Activated T-cell treated with anti-CD3 and anti-CD28 coated beads for 4 hours (primary cell): Measurements from ENCODE around the gene PPM1A.

ENCODE experiments used
- DNase-seq: peaks from one replicate; pipeline ENCODE4 v3.0.0-alpha.2; 2020

The PPM1A gene

DNA sequence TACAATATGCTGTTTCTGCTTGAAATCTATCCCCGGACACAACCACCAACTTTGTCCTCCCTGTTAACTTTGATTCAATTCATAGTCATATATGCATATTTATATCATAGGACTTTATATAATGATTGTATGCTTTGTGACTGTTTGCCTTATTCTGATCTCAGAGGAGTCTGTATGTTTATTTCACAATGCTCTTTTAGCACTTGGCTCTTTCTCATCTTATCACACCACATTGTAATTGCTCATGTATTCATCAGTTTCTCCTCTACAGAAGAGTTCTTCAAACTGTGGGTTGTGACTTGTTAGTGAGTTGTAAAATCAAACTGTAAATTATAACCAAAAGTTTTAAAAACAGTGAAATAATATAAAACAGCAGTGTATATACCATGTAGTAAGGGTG, 21.7 kb upstream of the PPM1A start:
- no peak for DNase-seq

DNA sequence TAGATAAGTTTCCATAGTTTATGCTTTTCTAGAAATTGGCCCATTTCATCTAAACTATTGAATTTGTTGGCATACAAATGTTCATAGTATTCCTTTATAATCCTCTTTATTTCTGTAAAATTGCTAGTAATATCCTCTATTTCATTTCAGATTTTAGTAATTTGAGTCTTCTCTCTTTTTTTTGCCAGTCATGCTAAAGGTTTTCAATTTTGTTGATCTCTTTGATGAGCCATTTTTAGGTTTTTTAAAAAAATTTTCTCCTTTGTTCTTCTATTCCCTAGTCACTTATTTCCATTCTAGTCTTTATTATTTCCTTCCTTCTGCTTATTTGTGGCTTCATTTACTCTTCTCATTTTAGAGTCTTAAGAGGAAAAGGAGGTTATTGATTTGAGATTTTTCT, 19.4 kb upstream of the PPM1A start:
- no peak for DNase-seq

DNA sequence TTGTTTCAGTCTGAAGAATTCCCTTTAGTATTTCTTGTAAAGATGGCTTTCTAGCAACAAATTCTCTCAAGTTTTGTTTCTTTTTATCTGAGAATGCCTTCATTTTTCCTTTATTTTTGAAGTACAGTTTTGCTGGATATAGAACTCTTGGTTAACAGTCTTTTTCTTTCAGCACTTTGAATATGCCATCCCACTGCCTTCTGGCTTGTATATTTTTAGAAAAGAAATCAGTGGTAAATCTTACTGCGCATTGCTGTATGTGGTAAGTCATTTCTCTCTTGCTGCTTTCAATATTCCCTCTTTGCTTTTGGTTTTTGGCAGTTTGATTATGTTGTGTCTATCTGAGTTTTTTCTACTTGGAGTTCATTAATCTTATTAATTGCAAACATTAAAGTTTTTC, 16.8 kb upstream of the PPM1A start:
- no peak for DNase-seq

DNA sequence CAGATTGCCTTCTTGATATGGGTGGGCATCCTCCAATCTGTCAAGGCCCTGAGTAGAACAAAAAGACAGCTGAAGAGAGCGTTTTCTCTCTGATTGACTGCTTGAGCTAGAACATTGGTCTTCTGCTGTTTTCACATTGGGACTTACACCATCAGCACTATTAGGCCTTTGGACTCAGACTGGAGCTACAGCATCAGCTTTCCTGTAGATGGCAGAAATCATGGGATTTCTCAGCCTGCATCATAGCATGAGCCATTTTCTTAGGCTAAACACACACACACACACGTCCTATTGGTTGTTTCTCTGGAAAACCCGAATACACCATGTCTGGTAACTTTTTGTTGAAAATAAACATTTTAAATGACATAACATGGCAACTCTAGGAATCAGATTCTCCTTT, 15.8 kb upstream of the PPM1A start:
- DNase-seq: no peak

GRCh38 chr14:60233891-60234290, 15.1 kb upstream of the PPM1A start:
- no peak for DNase-seq

GRCh38 chr14:60235440-60235839, 13.6 kb upstream of the PPM1A start:
- DNase-seq: no peak

- DNase-seq: no peak
Measured at GRCh38 chr14:60238955-60239354, 10.1 kb upstream of the PPM1A start.

- DNase-seq: no peak
Measured at GRCh38 chr14:60240139-60240856, 8.7 kb upstream of the PPM1A start.

DNA sequence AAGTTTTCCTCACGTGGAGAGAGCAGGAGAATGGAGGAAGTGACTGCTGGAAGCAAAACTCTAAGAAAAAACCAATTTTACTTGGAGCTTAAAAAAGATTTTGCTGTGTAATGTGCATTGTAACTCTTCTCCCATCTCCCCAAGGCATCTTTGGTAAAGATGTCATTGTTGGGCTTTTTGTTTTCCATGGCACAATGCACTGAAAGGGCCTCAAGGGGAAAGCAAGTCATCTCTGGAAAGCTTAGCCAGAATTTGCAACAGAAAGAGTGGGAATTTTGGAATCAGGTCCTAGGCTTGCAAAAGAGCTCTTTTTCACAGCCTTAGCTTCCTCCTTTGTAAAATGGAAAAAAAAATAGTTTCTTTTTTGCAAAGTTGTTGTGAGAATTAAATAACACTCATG, 7.9 kb upstream of the PPM1A start:
- no peak for DNase-seq

DNA sequence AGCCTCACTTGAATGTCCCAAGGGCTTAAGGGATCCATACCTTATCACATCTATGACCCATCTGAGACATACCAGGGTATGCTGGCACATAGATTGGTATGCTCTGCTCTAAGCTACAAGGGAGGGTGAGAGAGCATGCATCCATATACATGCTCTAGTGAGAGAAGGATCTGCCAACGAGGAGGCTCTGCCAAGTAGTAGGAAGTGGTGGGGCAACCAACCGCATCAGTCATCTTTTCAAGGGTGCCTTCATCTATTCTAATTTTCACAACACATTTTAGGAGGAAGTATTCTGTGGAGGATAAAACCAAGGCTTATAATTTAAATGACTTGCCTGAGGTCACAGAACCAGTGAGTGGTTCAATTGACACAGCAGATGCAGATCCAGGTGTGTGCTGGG, 6.6 kb upstream of the PPM1A start:
- DNase-seq: no peak

DNA sequence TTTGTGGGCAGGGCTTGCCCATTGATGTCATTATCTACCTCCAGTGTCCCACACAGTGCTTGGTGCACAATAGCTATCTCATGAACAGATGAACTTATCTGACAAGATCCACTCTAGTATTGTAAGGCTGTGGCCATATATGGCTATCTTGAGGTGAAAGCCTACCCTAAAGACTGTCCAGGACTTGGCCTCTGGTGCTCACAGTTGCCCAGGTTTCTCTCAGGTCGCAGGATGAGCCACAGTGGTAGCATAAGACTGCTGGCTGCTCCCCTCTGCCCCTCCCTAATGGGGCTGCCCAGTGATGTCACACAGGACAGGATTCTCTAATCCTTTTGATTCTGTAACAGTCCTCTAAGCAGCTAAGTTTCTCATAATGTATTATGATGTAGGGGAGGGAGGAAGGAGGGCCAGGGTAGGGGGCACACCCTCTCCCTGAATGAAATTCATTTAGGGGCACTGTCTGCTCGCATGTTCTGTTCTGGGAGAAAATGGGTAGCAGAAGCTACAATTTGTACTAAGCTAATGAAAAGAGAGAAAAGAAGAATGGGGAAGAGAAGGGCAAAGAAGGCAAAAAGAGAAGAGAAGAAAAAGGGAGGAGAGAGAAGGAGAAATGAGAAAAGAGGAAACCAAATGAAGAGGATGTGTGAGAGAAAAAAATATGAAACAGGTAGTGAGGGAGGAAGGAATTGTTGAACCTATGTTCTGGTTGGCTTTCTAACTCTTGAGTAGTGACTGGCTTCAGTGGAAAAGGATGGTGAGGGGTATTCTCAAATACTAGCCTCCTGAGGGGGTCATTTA, 3.4 kb upstream of the PPM1A start:
- no peak for DNase-seq

DNA sequence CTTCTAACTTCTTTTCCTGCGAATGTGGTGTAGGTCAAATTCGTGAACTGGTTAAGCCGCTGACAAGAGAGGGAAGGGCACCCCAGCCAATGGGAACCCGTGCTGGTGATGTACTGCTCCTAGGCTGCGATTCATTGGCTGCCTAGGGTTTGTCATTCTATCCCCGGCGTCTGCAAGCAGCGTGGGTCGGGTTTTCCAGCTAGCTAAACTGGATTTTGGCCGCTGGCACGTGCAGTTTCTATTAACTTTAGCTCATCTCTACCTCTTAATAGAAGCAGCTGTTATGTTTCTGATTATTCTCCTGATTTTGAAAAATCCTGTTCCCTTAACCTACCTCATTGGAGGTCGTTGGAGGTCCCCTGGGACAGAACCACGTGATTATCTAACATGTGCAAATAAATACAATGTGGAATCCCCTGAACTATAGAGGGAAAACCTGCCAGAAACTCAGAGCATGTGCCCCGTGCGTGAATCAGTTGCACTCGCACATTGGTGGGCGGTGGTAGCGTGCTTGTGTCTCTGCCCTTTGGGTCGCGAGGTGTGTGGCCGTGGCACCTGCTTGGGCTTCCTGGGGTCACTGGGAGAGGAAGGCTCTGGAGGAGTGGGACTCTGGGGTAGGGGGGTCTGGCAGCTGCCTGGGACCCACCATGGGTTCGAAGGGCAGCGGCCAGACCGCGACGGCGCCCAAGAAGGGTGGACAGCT, 876 bp upstream of the PPM1A start:
- DNase-seq: peak; percentile 75

DNA sequence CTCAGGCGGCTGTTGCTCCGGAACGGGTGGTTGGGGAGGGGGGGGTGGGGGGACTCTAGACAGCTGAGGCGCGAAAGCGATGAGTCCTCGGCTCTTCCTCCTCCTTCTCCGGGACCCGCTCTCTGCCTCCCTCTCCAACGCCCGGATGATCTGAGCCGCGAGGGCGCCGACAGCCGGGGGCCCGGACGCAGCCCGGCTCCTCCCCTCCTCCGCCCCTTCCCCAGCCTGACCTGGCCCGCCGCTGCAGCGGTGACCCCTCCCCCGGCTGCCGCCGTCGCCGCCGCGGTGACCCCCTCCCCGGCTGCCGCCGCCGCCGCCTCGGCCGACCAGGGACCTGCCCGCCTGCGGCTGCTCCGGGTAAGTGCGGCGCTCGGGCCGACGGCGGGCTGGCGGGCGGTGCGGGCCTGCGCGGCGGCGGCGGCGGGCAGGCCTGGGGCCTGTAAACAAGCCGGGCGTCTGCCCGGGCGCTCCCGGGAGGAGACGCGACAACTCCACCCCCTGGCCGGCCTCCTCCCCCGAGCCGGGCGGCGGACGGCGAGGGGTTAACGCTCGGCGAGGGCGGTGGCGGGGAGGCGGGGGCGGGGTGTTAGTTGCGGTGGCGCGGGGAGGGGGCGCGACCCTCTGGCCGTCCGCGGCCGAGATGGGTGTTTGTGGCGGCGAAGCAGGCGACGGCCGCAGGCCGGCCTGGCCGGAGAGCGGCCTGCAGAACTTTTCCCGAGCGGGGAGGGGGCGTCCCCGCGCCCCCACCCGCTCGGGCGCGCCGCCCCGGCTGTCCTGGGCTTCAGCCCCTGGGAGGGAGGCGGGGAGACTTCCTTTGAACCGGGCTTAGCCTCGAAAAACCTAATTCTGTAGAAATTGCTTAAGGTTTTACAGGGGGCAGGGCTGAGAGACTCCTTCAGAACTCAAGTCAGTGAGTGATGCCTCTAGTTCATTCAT, 568 bp downstream of the PPM1A start:
- DNase-seq: peak; percentile 42

DNA sequence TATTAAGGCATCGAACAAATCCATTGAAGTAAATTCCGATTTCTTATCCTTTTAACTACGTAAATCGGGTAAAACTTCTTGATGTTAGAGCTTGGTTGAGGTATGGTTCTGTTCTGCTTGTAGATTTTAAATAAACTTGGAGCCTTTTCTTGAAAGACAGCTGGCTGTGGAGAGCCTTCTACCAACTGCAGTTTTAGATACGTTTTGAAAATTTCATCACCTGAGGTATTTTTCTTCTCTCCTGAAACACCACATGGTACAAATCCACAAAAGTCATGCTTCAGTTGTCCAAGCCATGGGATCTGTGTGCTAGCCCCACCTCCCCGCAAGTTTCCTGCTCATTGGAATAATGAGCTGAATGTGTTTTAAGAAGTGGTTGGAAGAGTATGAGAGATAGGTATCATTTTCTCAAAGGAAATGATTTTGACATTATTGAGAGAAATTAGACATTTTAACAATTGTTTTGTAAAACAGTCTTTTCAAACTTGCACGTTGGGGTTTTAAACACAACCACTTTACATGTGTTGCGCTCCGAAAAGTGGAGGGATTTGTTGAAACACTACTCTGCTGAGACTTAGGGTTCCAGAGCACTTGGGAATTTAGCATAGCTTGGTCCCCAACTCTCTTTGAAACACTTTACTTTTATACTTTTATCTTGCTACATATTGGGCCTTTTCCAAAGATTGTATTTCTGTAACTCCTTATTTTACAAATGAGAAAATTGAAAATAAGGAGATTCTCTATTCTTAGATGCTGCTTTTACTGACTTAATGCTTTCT, 1.4 kb downstream of the PPM1A start:
- DNase-seq: no peak

DNA sequence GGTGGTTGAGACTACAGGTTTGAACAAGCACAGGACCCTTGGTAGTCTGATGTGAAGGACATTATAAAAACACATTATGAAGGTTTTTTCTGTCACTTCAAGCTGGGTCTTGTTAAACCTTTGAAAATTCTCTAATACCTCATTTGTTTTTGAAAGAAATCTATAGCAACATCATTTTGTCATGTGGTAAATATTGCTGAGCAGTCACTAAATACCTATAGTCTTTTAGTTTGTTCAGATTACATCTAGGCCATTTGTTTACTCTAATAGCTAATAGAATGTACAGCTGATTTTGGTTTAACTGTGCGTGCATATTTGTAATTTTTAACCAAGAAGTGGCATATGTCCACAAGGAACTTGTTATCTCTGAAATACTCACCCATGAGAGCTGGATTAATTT, 2.9 kb downstream of the PPM1A start:
- DNase-seq: no peak

DNA sequence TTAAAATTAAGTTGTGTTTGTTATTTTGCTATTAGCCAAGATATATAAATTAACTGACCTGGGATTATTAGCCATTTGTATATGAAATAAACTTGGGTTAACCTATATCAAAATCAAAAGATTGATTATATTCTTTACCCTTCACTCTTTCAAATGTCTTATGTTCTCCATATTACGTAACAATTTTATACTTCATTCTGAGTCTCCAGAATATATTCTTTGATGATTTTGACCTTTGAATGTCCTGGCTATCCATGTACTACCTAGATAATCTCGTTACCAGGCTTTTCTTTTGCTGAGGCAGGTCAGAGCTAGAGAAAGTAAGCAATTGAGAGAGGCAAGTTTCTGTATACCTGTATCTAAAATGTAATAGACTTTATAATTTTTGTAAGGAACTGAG, 3.6 kb downstream of the PPM1A start:
- DNase-seq: no peak

DNA sequence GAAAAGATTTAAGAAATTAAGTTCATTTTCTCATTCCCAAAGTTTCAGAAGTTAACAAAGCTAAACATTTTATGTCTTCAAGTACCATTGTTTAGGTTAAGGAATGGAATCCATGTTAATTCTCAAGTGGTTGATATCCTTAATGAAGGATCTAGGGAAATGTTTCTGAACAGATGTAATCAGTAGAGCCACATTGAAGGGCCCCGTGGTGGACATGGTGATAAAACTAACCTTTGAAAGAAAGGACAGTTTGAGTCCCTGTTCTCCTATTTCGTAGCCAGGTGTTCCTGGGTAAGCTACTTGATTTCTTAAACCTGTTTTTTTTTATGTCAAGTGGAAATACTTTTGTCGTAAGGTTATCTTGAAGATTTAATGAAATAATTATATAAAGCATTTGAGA, 4.6 kb downstream of the PPM1A start:
- no peak for DNase-seq

DNA sequence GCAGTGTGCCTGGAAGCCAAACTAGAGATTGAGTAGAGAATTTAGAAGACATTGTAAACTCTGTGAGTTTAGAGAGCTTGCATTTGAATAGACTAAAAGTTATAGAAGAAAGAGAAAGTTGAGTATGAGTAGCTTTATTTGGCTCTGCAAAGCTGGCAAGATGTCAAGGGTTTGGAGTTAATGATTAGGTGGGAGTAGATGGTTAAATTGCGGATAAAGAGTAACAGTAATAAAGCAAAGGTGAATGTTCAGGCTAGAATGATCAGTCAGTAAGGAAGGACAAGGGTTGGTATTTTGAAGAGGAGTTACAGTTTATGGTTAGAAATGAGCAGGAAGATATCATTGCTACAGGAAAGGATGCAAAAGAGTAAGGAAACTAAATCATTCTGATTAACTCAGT, 5.2 kb downstream of the PPM1A start:
- DNase-seq: no peak

GRCh38 chr14:60257865-60258264, 8.8 kb downstream of the PPM1A start:
- no peak for DNase-seq

GRCh38 chr14:60265163-60265562, 16.1 kb downstream of the PPM1A start:
- DNase-seq: no peak

DNA sequence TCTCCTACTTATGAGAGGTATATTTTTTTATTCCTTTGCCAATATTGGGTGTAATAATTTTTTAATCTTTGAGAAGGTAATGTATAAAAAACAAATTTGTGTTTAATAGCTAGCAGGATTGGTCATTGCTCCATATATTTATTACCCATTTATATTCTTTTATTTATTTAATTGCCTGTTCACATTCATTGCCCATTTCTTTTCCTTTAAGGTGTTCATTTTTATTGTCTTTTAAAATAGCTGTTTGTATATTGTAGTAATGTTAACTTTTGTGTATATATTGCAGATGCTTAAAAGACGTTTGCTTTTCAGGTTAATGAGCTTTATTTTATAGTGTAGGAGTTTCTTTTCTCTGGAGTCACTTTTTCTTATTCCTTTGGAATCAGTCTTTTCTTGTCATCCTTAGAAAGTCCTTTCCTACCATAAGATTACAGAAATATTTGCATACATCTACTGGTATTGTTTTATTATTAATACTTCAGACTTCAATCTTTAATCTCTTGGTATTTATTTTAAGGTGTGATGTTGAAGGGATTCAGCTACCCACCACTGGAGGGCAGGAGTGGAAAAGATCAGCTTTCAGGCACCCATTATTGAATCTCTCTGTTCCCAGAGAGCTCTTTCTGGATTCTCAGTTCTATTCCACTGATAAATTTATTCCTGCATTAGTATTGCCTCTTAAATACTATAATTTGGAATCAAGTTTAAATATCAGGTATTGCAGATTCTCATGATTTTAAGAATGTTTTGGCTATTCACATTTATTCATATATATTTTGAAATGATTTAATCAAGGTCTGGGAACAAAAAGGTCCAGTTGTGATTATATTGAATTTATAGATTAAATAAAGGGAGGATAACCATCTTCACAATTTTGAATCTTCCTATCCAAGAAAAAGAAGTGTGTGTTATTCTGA, 17.3 kb downstream of the PPM1A start:
- DNase-seq: no peak
